ENCODE measurements around the gene SELENOO. TPM values are rescaled to one million over a fixed set of nuclear protein-coding genes. Genes with fewer than 3 reads are reported as not detected.

SELENOO gene
- total RNA-seq, 1 donor from 2014 or later: 39.0 TPM

DNA sequence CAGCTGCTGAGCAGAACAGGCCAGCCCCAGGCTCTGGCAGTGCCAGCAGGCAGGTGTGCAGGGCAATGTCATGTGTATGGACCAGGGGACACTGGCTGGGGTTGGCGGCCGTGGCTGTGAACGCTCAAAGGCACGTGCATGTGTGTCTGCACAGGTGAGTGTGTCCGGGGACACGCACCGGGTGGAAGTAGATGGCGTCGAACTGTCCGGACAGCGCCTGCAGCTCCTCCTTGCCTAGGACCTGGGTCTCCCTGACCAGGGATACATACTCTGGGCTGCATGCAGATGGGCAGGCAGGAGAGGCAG lies 49.4 kb downstream of the SELENOO start:
- Mint-ChIP-seq H3K27me3 (no peaks in the 10 kb centered on the region), H3K9me3 (no peaks in the 10 kb centered on the region), H3K4me3 (peak overlapping the region; percentile 84), H3K36me3 (ENCODE audit: low read depth) (peaks cover 16% of the 10 kb centered on the region), H3K4me1 (peaks cover 29% of the 10 kb centered on the region), H3K27ac (no peak overlapping the region)
- TF ChIP-seq, protein P1, sequence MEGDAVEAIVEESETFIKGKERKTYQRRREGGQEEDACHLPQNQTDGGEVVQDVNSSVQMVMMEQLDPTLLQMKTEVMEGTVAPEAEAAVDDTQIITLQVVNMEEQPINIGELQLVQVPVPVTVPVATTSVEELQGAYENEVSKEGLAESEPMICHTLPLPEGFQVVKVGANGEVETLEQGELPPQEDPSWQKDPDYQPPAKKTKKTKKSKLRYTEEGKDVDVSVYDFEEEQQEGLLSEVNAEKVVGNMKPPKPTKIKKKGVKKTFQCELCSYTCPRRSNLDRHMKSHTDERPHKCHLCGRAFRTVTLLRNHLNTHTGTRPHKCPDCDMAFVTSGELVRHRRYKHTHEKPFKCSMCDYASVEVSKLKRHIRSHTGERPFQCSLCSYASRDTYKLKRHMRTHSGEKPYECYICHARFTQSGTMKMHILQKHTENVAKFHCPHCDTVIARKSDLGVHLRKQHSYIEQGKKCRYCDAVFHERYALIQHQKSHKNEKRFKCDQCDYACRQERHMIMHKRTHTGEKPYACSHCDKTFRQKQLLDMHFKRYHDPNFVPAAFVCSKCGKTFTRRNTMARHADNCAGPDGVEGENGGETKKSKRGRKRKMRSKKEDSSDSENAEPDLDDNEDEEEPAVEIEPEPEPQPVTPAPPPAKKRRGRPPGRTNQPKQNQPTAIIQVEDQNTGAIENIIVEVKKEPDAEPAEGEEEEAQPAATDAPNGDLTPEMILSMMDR (IDR thresholded peaks at IDR 0.05): no peak
- POLR2A ChIA-PET: interaction anchor here (0.7 to 3.0 kb wide), 10 partner anchors 11 to 371 kb away, joined by 3 to 17 read pairs (median 6); partner anchors contain the start of genes LMF2, MAPK12 and NCAPH2
- DNase-seq (no peak), ATAC-seq (ENCODE audit: low read depth) (no peak)
- intact Hi-C loops (cut with micrococcal nuclease): no loop called here
- CTCF ChIA-PET: interaction anchor here (0.9 to 4.0 kb wide), 8 partner anchors 9 to 371 kb away, joined by 3 to 39 read pairs (median 12); partner anchors contain the start of genes DENND6B and SCO2

DNA sequence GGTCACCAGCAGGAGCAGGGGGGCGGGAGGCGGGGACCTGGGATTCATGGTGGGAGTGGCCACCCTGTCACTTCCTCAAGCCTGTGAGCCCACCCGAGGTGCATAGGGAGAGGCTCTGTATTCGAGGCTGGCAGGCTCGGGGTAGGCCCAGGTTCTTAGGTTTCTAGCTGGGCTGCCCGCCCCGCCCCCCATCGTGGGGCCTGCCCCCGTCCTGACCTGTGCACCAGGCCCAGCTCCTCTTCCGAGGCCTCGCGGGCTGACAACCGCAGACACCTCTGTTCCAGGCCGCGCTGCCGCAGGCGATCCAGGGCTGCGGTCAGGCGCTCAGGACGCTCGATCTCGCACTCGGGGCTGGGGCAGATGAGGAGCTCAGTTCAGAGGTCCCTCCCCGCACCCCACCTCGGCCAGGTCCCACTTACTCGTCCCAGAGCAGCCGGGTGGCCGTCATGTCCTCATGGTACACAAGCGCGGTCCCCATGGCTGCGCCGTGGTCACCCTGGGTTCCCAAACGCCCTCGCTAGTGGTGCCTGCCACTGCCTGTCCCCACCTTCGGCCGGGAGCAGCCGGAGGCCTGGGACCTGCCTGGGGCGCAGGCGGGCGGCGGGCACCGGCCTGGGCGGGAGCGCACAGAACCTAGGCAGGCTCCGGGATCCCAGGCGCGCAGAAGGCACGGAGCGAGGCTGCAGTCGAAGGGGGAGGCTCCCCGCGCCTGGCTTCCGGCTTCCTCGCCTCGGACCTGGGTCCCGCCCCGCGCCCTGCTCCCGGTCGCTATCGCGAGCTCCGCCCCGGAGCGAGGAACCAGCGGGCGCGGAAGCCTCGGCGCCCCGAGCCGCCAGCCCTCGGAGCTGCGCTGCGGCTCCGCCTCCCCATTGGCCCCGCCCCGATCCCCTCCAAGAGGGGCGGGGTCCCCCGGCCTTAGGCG lies 50.0 kb downstream of the SELENOO start, which contains the start of gene HDAC10:
Gene HDAC10 (minus strand): TSS at position 711 of the 922 bp plus-strand sequence. CDS start 233 bp downstream, at position 478.
- Mint-ChIP-seq H3K4me1 (peaks cover 25% of the 10 kb centered on the region), H3K27me3 (no peaks in the 10 kb centered on the region), H3K36me3 (ENCODE audit: low read depth) (peaks cover 16% of the 10 kb centered on the region), H3K9me3 (no peaks in the 10 kb centered on the region), H3K27ac (peak within 1 kb of the TSS; percentile 4), H3K4me3 (peak within 1 kb of the TSS; percentile 84)
- ChIA-PET CTCF (interaction anchor here (0.7 to 4.0 kb wide), 11 partner anchors 9 to 370 kb away, joined by 3 to 39 read pairs (median 7); partner anchors contain the start of genes DENND6B and SCO2), POLR2A (interaction anchor here (0.5 to 3.0 kb wide), 23 partner anchors 7 to 370 kb away, joined by 3 to 17 read pairs (median 5); partner anchors contain the start of genes LMF2, MAPK12, NCAPH2 and SCO2)
- DNase-seq (peak; percentile 76), ATAC-seq (ENCODE audit: low read depth) (peak; percentile 82)
- TF ChIP-seq, protein P1 (IDR thresholded peaks at IDR 0.05): no peak
- intact Hi-C loops (cut with micrococcal nuclease): no loop called here

DNA sequence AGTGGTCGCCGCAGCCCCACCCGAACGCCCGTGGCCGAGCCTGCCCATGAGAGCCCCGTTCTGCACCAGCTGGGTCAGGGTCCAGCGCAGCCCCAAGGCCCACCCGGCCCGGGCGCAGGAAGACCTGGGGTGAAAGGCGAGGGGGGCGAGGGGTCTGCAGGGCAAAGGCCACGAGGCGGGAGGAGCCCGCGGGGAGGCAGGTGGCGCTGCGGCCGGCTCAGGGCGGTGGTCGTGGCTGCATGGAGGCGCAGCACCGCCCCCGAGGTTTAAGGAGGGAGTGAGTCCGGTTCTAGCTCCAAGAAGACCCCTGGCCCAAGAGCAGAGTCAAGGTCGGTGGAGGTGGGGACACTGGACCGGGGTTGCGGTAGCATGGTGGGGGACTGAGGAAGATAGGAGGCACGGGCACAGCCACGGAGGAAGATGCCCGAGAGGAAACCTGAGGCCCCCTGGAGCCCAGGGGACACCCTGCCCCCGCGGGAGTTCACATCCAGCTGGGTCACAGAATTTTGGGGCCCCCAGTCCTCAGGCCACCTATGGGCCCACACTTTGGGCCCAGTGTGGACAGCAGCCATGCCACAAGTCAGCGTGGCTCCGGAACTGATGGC lies 50.8 kb downstream of the SELENOO start:
- peak; percentile 47 for DNase-seq
- POLR2A ChIA-PET: interaction anchor here (0.5 to 3.0 kb wide), 23 partner anchors 8 to 369 kb away, joined by 3 to 17 read pairs (median 5); partner anchors contain the start of genes LMF2, MAPK12, NCAPH2 and SCO2
- H3K27me3 Mint-ChIP-seq: no peaks in the 10 kb centered on the region
- peaks cover 23% of the 10 kb centered on the region for H3K4me1 Mint-ChIP-seq
- intact Hi-C loops (cut with micrococcal nuclease): loop anchor here (1.0 kb wide), 8 partner anchors 10 to 440 kb away; partner anchors contain the start of genes DENND6B, MAPK11, MAPK12 and SCO2
- peak overlapping the region; percentile 69 for H3K4me3 Mint-ChIP-seq
- no peaks in the 10 kb centered on the region for H3K9me3 Mint-ChIP-seq
- TF ChIP-seq, protein P1 (IDR thresholded peaks at IDR 0.05): no peak
- peak; percentile 11 for ATAC-seq (ENCODE audit: low read depth)
- H3K27ac Mint-ChIP-seq: no peak overlapping the region
- peaks cover 12% of the 10 kb centered on the region for H3K36me3 Mint-ChIP-seq (ENCODE audit: low read depth)
- CTCF ChIA-PET: interaction anchor here (0.7 to 4.0 kb wide), 10 partner anchors 10 to 370 kb away, joined by 3 to 39 read pairs (median 9); partner anchors contain the start of genes DENND6B and SCO2

DNA sequence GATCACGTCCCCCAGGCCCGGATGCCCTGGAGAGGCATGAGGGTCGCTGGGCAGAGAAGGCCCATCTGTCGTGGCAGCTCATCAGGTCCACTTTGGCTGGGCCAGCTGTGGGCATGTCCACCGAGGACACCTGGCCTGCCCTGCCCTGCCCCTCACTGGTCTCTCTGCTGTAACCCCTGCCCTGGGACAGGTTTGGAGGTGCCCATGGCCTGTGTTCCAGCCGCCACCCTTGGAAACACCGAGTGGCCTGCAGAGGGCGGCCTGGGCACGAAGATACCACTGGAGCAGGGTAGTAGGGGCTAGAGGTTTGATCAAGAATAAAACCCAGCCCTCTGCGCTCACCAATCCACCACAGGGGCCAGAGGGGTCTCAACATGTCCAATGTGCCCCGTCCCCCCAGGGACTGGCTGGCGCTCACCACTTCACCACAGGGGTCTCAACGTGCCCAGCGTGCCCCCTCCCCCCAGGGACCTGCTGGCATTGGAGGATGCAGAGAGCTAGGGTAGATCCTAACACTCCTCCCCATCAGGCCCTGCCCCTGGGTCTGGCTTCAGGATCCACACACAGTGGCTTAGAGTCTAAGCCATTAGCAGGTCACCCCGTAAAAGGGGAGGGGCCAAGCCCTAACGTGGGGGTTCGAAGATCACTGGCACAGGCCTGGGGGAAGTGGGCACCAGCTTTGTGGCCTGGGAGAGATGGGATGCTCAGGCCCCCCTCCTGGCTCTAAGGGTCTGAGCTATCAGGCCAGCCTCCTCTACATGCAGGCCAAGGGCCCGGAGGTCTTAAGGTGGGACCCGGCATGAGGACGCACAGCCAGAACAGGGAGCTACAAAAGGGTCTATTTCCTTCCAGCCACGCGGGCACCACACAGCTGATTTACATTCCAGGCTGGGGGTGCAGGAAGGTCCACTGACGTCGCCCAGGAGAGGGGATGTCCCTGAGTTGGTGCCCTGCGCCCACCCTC lies 51.6 kb downstream of the SELENOO start:
- Mint-ChIP-seq H3K9me3 (no peaks in the 10 kb centered on the region), H3K4me3 (peak overlapping the region; percentile 69), H3K27ac (peak overlapping the region; percentile 4), H3K36me3 (ENCODE audit: low read depth) (peaks cover 9% of the 10 kb centered on the region), H3K27me3 (no peaks in the 10 kb centered on the region), H3K4me1 (peaks cover 19% of the 10 kb centered on the region)
- ChIA-PET CTCF (interaction anchor here (0.8 to 4.0 kb wide), 16 partner anchors 11 to 369 kb away, joined by 3 to 39 read pairs (median 5); partner anchors contain the start of genes DENND6B, SCO2 and SYCE3), POLR2A (interaction anchor here (0.6 to 3.0 kb wide), 11 partner anchors 15 to 368 kb away, joined by 3 to 17 read pairs (median 5); partner anchors contain the start of gene SCO2)
- intact Hi-C loops (cut with micrococcal nuclease): loop anchor here (1.0 kb wide), 8 partner anchors 9 to 439 kb away; partner anchors contain the start of genes DENND6B, MAPK11, MAPK12 and SCO2
- DNase-seq (peak; percentile 66), ATAC-seq (ENCODE audit: low read depth) (peak; percentile 69)
- TF ChIP-seq, protein P1 (IDR thresholded peaks at IDR 0.05): no peak

Measured in activated B cell treated with CpG ODN at 0.5 μM for 24 hours (primary cell).